NCI-H146 (cell line): ENCODE measurements around the gene FBXW4.

Source experiments
- DNase-seq: peaks from one replicate; lab custom pipeline; 2025; lab: John Stamatoyannopoulos, UW

Gene FBXW4

DNA sequence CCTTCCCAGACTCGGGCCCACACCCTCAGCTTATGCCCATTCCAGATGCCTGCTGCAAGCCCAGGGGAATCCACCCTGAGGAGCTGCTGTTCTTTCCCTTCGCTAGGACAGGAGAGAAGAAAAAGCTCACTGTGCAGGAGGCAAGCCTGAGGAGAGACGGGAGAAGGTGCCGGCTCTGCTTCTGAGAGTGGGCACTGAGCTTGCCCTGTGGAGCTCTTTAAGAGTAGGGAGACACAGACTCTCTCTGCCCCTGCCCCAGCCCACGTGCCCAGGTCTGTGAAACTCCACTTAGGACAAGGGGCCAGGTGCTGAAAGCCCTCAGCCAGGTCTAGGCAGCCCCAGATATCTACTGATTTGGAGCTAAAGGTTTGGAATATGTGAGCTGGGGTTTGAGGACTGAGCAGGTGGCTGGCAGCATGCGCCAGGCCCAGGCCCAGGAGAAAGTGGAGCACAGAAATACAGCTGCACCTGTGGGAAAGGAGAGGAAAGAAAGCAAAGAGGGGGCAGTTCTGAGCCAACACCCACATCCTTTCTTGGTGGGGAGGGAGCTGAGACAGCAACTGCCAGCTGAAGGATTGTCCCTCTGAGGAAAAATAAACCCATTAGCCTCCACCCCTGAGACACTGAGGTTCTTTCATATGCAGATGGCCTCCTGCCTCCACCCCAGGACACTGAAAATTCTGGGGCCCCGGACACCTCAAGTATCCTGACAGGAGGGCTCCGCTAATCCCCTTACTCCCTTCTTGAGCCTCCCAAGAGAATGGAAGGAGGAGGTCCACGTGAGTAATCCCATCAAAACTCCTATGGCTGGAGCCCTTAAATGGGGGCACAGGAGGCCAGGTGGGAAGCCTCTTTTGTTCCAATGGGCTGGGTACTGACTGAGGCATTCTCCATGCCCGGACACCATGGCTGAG, 114.2 kb downstream of the FBXW4 start:
- no peak for DNase-seq

GRCh38 chr10:101579516-101579870, 115.5 kb downstream of the FBXW4 start:
- DNase-seq, result no peak

GRCh38 chr10:101578803-101579515, 116.0 kb downstream of the FBXW4 start:
- DNase-seq, result no peak

DNA sequence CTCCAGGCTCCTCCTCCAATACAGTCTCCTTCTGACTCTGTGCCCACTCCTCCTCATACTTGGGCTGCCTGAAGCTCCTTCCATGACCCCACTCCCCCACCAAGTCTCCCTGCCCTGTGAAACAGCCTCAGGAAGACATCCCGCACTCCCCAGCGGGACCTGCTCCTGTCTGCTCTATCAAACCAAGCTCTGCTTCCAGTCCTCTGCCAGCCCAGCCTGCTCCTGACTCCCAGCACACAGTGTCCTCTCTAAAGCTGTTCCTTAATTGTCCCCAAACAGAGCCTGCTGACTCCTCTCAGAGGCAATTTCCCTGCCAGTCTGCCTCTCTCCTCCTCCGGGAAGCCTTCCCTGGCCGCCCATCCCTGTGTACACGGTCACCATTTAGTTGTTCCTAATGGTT, 116.8 kb downstream of the FBXW4 start:
- DNase-seq, result no peak

- DNase-seq, result no peak
Observed at GRCh38 chr10:101577121-101577871, 117.7 kb downstream of the FBXW4 start.

- DNase-seq, result no peak
Observed at GRCh38 chr10:101576211-101576863, 118.6 kb downstream of the FBXW4 start.

DNA sequence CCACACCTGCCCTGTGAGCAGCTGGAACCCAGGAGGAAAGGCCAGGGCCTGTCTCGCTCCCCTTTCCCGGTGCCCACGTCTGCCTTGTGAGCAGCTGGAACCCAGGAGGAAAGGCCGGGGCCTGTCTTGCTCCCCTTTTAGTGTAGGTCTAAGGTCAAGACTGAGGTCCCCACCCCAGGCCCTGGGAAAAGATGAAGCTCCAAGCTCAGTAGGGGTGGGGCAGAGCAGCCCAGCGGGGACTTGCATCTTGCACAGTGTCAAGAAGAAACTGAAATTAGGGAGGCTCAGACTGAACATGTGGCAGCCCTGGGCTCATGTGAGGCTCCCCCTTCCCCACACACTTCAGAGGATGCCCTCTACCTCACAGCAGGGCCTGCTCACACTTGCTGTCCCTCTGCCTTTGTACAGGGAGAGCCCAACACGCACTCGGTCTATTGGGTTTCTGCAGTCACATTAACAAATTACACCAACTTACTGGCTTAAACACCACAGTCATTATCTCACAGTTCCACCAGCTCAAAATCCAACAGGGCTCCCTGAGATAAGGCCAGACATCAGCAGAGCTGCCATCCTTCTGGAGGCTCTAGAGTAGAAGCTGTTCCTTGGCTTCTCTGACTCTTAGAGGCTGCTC, 119.3 kb downstream of the FBXW4 start:
- no peak for DNase-seq

DNA sequence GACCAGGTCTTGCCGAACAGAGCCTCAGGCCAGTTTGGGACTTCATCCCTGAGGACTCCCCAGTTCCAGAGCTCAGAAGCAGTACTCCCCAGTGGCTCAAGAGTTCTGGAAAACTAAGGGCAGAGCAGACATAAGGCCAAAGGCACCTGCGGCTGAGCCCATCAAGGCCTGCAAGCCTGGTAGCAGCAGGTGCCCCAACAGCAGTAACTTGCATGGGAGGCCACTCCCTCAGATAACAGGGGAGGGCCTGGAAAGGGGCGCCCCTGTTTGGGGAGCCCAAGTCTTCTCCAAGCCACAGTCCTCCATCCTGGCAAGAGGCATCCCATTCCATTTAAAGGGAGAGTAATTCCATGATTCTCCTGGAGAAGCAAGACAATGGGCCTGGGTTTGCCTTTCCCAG, 119.9 kb downstream of the FBXW4 start:
- DNase-seq, result no peak

- DNase-seq, result no peak
Observed at GRCh38 chr10:101573885-101574753, 120.9 kb downstream of the FBXW4 start.

DNA sequence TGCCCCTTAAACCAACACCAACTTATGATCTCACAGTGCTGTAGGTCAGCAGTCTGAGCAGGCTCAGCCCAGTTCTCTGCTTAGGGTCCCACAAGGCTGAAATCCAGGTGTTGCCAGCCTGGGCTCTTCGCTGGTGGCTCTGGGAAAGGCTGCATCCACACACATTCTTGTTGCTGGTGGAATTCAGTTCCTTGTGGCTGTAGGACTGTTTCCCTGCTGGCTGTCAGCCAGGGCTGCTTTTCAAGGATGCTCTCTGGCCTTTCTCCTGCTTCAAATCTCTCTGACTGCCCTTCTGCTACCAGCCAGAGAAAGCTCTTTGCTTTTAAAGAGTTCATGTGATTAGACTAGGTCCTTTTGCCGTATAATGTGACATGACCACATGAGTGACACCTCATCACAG, 122.2 kb downstream of the FBXW4 start:
- no peak for DNase-seq

DNA sequence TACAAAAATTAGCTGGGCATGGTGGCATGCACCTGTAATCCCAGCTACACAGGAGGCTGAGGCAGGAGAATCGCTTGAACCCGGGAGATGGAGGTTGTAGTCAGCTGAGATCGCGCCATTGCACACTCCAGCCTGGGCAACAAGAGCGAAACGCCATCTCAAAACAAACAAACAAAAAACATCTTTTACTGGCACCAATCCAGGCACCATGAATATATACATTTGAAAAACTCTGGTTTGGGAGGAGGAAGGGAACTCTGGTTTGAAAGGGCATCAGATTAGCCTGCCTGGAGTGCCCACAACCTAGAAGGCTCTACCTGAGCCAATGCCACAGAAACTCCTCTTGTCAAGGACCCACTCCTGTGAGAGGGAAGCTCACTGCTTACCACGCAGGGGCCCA, 122.8 kb downstream of the FBXW4 start:
- no peak for DNase-seq

- no peak for DNase-seq
Observed at GRCh38 chr10:101571271-101571925, 123.6 kb downstream of the FBXW4 start.

DNA sequence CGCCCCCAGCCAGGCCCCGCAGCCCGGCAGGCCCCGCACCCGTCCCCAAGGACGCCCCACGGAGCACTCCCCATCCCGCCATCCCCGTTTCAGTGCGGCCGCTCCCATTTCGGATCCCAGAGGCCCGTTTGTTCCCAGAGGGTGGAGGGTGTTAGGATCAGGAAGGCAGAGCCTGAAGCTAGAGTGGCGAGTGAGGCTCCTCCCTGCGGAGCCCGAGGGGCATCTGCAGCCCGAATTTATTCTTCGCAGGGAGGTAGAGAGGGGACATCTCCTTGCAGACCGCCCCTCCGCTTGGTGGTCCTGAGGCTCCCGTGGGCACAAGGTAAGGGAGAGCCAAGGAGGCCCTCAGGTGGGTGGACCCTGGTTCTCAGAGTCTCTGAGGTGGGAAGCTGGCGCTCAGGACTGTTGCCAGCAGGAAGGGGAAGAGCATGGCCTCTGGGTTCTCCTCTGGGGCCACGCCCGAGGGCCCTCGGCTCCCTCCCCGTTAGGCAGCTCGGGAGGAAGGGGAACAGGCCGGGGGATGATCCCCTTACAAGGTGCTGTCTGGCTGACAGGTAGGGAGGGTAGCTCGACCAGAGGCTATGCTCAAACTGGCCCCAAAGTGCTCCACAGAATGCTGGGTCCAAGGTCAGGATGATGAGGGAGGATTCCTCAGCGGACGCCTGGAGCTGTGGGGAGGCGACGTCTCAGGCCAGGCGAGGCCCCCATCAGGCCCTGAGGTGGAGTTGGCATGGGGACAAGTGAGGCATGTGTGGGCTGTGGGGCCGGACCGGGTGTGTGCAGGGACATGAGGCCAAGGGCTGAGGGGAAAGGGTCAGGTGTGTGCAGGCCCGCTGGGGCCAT, 124.3 kb downstream of the FBXW4 start:
- peak; percentile 37 for DNase-seq

DNA sequence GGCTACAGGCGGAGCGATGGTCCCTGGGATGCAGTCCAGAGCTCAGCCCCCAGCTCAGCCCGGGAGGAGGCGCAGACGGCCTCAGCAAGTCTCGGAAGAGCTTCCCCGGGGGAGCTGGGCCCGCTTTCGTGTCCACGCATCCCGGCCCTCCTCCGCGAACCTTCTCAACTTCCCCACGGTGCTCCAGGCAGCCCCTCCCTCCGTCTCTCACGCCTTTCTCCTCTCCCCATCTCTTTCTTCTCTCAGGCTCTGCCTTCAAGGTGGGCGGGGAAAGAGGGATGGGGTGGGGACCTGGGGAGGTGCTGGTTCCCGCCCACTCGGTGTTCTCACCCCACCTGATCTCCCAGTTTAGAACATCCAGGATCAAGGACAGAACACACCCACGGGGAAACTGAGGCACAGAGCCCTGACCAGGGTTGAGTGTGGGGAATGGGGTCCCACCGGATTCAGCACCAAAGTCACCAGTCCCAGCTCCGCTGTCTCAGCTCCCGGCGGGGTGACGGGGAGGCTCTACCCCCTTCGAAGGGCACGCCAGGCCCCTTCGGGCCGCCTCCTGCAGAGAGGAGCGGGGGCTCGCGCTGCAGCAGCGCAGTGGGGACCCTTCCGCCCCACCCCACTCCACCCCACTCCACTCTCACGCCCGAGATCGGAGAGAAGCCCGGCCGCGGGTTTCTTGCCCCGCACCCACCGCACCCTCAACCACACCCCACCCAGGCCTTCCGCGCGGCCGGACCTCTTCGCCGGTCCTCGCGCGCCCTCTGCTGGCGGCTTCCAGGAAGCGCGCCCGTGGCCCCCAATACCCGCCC, 125.1 kb downstream of the FBXW4 start:
- DNase-seq, result peak; percentile 75

- peak; percentile 62 for DNase-seq
Observed at GRCh38 chr10:101569323-101569621, 125.7 kb downstream of the FBXW4 start.

DNA sequence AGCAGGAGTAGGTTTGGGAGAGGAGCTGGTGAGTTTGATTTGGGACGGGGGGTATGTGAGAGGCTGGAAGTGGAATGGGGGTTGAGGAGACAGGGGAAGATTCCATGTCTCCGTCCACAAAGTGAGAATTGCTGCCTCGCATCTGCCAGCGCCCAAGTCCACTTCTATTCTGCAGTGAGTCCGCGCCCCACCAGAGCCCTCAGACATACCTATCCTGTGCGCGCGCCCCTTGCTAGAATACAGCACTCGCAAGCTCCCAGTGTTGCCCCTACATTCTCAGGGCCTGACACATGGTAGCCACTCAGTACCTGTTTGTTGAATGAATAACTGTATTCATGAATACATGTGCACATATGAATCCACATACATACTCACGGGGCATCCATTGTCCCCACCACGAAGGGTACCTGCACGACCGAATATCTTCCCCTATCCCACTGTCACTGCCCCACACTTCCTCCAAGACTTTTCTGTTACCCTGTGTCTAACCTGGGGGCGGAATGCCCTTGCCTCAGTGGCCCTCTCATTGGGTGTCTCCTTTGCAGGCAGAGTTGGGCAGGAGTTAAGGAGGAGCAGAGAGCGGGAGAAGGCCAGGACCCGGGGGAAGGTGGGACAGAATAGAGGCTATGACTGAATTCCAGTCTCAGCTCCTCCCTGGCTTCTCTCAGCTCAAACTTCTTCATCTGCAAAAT, 126.8 kb downstream of the FBXW4 start:
- no peak for DNase-seq

- DNase-seq, result peak; percentile 4
Observed at GRCh38 chr10:101567165-101568006, 127.6 kb downstream of the FBXW4 start.
